Fibroblast of pulmonary artery (primary cell): Measurements from ENCODE around the gene TWNK.

Experiments used
- DNase-seq: peaks from one replicate; pipeline ENCODE4 v3.0.0-alpha.2; 2010; ENCODE audit warnings: low read depth
- H3K4me3 ChIP-seq: replicated peaks from 2 replicates; pipeline ENCODE4 v1.5.1; 2011; ENCODE audit warnings: low read depth, mild to moderate bottlenecking, control low read depth, low read length, moderate library complexity
- TF ChIP-seq, protein P1 (sequence below): IDR thresholded peaks from 2 replicates; pipeline ENCODE4 v1.5.1; 2011; ENCODE audit warnings: mild to moderate bottlenecking, control low read depth, low read length, inconsistent platforms; ENCODE audit errors: missing control alignments

The TWNK gene

DNA sequence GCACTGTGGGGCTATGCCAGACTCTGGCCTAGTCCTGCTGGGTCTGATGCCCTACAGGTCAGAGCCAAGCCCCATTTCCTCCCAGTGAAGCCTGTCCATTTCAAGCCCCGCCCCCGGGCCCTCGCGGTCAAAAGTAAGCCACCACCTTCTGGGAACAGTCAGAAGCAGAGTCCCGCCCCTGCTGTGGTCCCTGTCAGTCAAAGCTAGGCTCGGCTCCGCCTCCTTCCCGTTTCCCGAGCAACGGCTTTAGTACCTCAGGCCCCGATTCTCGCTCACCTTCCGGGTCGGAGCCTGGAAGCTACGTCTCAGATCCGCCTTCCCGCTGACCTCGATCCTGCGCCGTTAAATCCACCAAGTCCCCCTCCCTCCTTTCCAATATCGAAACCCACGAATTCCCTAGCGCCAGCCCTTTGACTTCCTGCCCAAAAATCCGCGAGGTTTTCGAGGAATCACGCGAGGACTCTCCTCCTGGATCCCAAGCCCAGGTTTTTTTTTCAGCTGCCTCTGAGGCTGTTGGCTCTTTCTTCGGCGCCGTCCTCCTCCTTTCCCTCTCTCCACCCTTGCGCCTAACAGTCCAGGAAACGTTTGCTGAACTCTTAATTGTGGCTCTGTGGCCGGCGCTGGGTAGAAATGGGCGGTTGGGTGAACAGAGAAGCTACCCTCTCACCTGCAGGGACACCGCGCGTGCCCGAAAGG, 55.5 kb downstream of the TWNK start:
- H3K4me3 ChIP-seq = peak overlapping the region; percentile 63
- DNase-seq = peak; percentile 97
- TF ChIP-seq, protein P1, sequence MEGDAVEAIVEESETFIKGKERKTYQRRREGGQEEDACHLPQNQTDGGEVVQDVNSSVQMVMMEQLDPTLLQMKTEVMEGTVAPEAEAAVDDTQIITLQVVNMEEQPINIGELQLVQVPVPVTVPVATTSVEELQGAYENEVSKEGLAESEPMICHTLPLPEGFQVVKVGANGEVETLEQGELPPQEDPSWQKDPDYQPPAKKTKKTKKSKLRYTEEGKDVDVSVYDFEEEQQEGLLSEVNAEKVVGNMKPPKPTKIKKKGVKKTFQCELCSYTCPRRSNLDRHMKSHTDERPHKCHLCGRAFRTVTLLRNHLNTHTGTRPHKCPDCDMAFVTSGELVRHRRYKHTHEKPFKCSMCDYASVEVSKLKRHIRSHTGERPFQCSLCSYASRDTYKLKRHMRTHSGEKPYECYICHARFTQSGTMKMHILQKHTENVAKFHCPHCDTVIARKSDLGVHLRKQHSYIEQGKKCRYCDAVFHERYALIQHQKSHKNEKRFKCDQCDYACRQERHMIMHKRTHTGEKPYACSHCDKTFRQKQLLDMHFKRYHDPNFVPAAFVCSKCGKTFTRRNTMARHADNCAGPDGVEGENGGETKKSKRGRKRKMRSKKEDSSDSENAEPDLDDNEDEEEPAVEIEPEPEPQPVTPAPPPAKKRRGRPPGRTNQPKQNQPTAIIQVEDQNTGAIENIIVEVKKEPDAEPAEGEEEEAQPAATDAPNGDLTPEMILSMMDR = no peak

DNA sequence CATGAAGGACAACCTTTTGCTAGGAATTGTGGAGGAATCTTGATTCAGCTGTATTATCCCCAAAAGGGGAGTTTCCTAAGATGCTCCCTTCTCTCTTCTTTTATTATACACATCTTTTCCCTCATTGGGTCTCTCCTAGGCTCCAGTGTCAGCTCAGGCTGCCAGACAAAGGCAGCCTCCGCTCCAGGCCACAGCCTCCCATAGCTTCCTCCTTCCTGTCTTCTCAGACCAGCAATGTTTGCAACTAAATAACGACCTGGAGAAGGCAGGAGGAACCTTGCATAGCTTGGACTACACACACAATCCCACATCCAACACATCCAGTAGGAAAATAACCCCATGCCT, 56.0 kb downstream of the TWNK start:
- DNase-seq = no peak
- TF ChIP-seq, protein P1 = no peak

More for the DNA sequence above, 56.0 kb downstream of the TWNK start:
- peak overlapping the region; percentile 63 for H3K4me3 ChIP-seq
